HG03558 (cell line): Measurements from ENCODE around the gene SUMO1.
"Not testable (repeated sequence)": the region's sequence is repeated elsewhere in the genome, so short reads cannot be mapped to it uniquely, and the experiment has no call there.

Experiments
- ATAC-seq: cut with Tn5 transposase; IDR thresholded peaks from one replicate; pipeline ENCODE4 v1.9.1; 2021; ENCODE audit warnings: moderate number of reproducible peaks; ENCODE audit not compliant: unreplicated experiment; ENCODE audit errors: extremely low read depth

The SUMO1 gene

DNA sequence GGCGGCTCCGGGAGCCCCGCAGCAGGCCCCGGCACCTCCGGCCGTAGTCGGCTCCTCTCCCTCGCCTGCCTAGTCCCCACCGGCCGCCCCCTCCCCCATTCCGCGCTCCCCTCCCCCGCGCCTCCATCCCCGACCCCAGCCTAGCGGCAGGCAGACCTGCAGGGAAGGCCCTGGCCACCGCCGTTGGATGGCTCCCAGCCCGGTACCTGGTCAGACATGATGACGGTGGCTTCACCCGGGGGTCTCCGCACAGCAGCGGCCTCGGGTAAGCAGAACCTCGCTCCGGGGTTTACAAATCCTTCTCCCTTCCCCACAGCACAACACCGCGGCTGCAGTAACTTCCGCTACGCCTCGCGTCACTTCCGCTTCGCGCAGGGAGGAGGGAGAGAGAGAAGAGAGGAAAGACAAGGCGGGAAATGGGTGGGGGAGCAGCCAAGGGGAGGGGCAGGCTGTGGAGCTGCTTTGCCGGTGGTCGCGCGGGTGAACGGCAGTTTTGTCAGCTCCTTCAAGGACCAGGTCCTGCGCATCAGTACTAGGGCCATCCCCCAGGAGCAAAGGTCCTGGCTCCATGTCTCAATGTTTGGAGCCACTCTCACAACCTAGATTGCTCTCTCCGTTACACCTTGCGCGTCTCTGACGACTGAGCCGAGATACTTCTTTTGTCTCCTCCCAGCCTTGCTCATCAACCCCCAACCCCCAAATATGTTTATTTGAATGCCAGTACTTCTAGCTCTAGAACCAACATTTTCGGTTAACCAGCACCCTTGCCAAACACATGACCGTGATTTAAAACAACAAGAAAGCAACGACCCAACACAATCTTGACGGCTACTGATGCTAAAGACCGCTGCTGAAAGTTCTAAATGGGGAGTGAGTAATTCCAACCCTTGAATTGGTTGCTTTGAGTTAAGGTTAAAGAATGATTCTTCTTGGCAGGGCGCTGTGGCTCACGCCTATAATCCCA is at the start of gene SUMO1:
TSS of gene SUMO1 (minus strand) at position 364 of the 964 bp plus-strand sequence. CDS start at position 218, 146 bp downstream.
- ATAC-seq = peak; percentile 91

DNA sequence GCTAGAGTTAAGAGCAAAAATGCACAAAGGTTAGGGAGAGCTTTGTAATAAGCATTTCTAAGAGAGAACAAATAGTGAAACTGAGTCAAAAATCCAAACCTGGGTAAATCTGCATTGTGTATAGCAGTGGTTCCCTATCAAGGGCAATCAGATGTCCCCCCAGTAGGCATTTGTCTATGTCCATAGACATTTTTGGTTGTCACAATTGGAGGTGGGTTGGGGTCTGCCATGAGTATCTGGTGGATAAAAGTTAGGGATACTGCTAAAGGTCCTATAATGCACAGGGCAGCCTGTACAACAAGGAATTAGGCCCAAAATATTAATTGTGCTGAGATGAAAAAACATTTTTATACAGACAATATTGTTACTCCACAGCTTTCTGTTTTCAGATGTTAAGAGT is 48.2 kb upstream of the SUMO1 start:
- no peak for ATAC-seq

DNA sequence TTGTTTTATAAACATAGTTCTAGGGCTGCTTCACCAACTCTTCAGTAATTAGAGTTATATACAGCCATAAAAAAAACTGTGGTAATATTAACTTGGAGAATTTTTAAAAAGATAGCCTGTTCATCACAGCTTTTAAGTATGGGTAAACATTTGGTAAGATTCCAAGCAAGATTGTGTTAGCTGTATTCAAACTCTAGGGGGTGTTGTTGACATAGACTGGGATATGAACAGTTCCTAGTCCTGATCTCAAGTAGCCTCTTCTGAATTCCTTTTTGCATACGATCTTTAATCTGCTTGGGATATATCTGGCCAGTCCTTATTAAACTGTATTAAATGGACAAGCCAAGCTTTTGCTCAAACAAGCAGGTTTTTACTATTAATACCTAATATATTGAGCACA is 40.5 kb upstream of the SUMO1 start:
- ATAC-seq = no peak

DNA sequence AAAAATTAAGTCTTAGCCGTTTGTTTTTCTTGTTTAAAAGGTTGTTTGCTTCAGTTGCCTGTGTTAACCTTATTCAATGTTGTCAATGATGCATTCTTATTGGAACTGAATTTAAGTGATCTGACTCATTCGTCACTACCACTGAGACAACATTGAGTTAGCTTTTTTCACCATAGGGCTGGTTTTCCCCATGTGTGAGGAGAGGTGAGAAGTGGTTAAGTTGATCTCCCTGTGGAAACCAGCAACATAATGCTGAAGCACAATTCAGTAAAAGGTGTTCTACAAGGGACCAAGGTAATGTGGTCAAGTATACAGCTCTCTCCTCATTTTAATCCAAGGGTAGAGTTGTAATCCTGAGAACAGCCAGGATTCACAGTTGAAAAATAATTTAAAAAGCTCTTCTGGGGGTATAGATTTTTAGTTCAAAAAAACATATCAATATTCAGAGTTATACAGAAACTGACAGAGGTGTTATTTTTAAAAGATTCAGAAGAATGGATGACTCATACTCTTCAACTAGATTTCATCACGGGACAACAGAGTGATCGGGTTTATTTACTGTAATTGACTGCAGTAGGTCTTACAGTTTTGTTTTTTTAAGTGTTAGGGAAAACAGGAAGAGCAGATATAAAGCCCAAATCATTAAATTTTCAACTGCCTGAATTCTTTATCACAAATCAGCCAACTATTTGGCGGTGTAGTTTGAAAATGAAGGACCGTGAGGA is 39.8 kb upstream of the SUMO1 start:
- no peak for ATAC-seq

DNA sequence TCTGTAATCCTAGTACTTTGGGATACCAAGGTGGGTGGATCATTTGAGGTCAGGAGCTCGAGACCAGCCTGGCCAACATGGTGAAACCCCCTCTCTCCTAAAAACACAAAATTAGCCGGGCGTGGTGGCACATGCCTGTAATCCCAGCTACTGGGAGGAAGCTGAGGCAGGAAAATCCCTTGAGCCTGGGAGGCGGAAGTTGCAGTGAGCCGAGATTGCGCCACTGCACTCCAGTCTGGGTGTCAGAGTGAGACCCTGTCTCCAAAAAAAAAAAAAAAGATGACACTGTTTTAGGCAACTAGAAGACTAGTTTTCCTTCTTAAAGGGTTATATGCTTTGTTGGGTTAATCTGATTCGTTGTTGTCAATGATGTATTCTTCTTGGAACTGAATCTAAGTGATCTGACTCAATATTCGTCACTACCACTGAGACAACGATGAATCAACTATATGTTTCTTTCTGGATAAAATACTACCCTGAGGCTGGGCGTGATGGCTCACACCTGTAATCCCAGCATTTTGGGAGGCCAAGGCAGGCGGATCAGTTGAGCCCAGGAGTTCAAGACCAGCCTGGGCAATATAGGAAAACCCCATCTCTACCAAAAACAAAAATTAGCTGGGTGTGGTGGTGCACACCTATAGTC is 37.8 kb upstream of the SUMO1 start:
- not testable (repeated sequence) for ATAC-seq

DNA sequence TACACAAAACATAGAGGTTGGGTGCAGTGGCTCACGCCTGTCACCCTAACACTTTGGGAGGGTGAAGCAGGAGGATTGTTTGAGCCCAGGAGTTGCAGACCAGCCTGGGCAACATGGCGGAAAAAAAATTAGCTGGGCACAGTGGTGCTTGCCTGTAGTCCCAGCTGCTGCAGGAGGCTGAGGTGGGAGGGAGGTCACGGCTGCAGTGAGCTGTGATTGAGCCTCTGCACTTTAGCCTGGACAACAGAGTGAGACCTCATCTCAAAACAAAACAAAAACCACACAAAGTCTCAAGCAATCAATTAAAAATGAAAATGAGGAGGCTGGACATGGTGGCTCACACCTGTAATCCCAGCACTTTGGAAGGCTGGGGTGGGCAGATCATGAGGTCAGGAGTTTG is 32.1 kb upstream of the SUMO1 start:
- no peak for ATAC-seq

DNA sequence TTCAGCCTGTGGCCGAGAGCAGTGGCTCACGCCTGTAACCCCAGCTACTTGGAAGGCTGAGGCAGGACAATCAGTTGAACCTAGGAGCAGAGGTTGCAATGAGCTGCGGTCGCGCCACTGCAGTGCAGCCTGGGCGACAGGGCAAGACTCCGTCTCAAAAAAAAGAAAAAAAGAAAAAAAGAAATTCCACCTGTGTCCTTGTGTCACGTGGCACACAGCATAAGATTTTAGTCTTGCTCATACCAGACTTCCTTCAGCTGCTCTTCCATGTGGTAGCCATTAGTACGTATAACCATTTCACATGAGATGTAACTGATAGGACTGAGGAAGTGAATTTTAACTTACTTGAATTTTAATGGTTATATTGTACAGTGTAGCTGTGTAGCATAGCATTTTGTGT is 31.2 kb upstream of the SUMO1 start:
- ATAC-seq = no peak

DNA sequence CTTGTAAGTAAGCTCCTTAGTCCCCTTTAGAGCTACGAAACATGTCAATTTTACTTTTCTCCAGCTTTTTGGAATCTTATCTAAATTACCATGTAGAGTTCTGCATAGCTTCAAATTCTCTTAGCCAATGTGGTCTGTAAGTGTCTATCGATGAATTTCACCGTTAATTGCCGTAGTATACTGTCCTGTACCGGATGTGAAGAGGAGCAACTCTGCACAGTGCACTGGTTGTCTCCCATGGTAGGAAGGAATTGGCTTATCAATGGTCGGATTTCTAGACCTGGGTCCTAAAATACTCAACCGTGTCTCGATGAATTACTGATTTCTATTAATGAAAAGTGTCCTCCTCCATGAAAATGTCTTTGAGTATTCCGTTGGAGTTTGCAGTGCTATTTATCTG is 29.1 kb upstream of the SUMO1 start:
- no peak for ATAC-seq

DNA sequence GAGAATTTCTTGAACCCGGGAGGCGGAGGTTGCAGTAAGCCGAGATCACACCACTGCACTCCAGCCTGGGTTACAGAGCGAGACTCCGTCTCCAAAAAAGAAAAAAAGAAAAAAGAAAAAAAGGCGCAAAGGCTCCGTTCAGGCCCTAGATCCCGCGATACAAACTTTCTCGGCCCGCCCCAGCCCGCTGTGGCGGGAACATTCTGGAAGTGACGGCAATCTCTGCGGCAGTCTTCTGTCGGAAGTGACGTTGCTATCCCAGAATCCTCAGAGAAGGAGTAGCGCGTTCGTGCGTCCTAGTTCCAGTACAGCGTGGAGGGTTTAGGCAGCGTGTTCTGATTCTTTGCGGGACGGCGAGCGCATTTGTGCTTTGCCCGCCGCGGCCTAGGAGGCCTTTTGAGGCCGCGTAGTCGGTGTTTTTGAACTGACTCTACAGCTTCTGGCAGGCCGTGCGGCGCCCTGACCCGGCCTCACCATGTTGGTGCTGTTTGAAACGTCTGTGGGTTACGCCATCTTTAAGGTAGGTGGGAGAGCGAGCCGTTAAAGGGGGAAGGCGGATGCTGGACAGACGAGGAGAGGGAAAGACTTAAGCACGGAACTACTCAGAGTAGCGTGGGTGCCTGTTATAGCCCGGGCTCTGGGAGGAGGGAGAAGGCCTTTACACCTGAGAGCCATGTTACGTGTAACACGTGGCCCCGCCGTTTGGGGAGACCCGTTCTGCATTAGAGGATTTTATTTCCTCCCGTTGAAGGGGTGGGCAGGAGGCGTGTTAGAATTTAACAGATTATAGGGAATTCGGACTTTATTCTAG is 27.3 kb upstream of the SUMO1 start, which contains the start of gene NOP58:
TSS of gene NOP58 (plus strand) at position 297 of the 811 bp plus-strand sequence. CDS start at position 476, 179 bp downstream.
- peak; percentile 74 for ATAC-seq

DNA sequence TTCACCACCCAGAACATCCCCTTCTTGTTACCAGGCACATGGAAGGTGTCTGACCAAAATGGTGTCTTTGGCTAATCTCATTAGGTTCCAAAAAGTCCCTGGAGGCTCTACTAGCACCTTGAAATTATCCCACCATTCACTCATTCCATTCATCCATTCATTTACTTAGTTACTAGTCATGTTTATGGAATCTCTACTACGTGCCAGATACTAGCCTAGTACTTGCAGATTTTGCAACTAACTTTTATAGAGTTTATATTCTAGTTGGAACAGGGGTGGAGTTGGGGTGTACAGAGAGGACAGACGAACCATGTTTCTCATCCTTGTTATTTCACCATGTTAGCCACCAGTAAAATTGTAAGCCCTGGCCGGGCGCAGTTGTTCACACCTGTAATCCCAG is 23.1 kb upstream of the SUMO1 start:
- no peak for ATAC-seq

DNA sequence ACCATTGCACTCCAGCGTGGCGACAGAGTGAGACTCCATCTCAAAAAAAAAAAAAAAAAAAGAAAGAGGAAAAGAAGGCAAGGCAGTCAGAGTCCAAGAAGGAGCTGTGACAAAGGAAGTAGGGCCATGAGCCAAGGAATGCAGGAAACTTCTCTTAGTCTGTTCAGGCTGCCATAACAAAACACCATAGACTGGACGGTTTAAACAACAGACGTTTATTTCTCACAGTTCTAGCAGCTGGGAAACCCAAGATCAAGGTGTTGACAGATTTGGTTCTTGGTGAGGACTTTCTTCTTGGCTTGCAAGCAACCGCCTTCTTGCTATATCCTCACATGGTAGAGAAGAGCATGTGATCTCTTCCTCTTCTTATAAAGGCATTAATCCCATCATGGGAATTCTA is 13.1 kb upstream of the SUMO1 start:
- no peak for ATAC-seq

DNA sequence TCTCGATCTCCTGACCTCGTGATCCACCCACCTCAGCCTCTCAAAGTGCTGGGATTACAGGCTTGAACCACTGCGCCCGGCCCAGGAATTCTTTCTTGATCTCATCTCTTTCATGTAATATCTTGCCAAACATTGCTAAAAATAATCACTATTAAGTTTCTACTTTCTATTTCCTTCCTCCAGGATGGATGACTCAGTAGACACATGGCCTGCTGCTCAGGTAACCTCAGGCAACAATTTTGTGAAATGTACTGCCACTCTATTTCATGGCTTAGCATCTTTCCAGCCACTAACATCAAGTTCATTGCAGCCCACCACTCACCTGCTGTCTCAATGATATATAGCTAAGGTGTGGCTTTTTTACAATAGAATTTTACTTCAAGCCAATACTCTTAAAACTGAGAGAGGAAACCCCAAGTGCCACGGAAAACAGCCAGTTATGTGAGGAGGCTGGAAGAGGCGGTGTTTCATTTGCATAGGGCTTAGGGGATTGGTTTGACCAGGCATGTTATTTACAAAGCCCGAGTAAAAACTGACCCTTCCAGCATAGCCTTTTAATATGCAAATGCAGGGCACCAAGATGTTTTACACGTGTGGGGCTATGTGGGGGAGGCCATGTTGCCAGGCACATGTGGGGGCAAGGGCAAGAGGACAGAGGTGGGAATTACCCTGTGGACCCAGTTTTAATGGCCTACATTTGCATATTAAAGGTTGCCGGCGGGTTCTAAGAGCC is 11.3 kb upstream of the SUMO1 start:
- ATAC-seq = no peak

DNA sequence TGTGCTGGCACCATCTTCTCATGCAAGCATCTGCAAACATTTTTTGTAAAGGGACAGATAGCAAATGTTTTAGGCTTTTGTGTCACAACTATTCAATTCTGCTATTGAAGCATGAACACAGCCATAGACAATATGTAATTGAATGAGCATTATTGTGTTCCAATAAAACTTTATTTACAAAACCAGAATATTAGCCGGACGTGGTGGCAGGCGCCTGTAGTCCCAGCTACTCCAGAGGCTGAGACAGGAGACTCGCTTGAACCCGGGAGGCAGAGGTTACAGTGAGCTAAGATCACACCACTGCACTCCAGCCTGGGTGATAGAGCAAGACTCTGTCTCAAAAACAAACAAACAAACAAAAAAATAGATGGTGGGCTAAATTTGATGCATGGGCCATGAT is 9.3 kb upstream of the SUMO1 start:
- not testable (repeated sequence) for ATAC-seq

DNA sequence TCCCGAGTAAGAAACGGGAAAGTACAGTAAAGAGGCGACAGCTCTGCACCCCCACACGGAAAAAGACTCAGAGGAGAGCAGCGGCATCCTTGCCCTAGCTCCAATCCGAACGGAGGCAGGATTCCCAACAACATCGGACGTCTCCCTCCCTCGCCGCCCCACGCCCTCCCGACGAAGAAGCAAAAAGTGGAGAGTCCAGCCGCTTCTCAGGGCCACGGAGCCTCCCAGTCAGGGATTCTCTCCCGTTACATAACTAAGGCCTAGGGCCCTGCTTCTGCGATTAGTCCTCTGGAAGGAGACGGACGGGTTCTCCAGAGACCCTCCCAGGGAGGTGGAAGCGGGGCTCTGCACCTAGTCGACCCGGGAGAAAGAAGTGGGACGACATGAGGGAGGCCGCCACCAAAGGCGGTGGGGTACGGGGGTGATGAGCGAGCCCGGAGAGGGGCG is 587 bp downstream of the SUMO1 start:
- peak; percentile 14 for ATAC-seq

DNA sequence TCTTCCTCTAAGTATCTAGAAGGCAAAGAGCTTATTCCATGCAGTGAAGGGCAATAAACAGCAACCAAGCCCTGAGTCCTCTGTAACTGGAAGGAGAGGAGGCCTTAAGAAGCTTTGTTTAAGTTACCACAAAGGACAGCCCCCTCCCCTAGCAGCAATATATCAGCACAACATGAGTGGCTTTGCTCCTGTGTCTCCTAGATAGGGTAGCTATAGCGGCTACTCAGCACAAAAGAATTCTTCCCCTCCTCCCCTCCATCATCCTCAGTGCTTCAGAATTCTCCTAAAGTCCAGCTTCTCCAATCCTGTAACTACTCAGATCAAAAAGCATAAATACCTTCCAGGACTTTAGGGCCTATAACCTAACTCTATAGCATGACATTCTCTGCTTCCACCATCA is 16.5 kb downstream of the SUMO1 start:
- no peak for ATAC-seq

DNA sequence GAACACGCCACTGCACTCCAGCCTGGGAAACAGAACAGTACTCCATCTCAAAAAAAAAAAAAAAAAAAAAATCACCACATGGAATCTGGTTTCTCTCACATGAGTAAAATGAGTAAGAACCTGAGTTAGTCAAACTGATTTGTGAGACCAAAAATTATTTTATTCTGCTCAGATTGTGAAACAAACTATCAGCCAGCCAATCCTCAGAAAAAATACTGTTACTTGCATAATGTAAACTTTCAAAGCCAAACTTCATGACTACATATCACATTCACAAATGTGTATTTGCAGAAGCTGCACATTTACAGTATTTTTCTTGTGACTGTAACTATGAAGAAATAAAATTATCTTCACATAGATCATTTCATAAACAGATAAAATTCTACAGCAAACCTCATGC is 23.2 kb downstream of the SUMO1 start:
- no peak for ATAC-seq

DNA sequence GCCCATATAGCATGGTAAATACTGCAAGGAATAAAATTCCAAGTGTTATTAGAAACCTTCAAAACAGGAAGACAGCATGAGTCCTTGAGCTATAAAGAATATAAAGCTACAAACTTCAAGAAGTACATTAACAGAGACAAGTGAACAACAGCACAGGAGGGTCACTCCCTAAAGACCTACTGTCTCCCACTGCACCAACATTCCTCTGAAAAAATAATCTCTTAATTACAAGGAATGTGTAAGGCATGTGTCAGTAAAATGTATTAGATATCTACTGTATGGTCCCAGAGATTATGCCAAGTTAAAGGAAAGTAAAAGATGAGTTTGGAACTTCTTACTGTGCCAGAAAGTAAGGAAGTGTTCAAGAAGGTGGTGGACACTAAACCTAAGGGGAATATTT is 29.9 kb downstream of the SUMO1 start:
- ATAC-seq = no peak

DNA sequence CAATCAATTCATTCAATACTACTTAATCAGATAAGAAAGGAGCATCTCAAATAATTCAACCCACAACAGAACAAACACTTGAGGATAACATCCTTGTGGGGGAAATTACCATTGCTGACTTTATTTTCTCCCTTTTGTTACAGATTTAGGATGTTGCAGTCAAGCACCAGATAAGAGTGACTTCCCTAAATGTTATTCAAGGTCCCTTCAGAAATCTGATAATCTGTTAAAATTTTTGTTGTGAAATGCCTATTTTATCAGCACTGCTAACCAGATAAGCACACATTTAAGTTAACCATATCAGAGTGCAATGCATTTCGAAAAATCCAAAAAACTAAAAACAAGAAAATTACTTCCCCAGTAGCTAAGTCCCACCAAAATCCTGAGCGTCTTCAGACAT is 33.5 kb downstream of the SUMO1 start:
- ATAC-seq = no peak

DNA sequence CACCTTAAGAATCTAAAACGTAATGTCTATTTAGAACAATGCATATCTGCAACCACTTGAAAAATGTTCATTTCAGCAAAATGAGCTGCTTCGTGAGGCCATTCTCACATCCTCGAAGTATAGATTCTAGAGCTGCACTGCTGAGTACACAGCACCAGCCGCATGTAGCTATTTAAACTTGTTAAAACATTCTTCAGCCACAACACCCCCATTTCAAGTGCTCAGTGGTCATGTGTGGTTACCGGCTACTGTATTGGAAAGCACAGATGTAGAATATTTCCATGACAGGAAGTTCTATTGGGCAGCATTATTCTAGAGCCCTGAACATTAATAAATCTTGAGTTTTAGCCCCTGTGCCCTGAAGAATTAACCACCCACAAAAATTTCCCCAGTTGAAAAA is 35.0 kb downstream of the SUMO1 start:
- no peak for ATAC-seq
